Fibroblast of lung (primary cell): ENCODE data around the gene SS18.

ENCODE experiments used
- EZH2 ChIP-seq: IDR thresholded peaks from 2 replicates; pipeline ENCODE4 v1.5.1; 2012; ENCODE audit warnings: low read length, control low read depth, mild to moderate bottlenecking; ENCODE audit errors: missing control alignments
- TF ChIP-seq, protein P1 (sequence below), 2 donors: IDR thresholded peaks in 1 of 2; conservative IDR thresholded peaks in 1 of 2; 1 replicate in 1 of 2; 2 replicates in 1 of 2; pipeline ENCODE4 v1.5.1; 2011 to 2012; ENCODE audit warnings: low read length in 2 of 2, control low read depth in 1 of 2, inconsistent platforms in 1 of 2, low read depth in 1 of 2, mild to moderate bottlenecking in 1 of 2

DNA sequence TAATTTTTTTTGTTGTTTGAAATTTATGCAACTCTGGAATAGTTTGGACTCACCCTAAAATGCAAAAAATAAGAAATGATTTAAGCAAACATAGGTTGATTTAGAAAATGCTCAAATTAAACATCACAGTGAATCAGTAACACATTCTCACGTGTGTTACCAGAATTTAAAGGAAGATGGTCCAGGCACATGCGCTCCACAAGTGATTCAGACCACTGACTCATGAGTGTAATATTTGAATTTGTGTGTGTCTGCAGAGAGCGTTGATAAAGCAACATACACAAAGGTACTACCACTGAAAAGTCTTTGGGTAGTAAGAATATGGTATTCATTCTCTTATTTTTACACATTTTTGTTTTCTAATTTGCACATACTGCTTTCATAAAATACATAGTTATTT is 7.9 kb downstream of the SS18 start:
- TF ChIP-seq, protein P1, sequence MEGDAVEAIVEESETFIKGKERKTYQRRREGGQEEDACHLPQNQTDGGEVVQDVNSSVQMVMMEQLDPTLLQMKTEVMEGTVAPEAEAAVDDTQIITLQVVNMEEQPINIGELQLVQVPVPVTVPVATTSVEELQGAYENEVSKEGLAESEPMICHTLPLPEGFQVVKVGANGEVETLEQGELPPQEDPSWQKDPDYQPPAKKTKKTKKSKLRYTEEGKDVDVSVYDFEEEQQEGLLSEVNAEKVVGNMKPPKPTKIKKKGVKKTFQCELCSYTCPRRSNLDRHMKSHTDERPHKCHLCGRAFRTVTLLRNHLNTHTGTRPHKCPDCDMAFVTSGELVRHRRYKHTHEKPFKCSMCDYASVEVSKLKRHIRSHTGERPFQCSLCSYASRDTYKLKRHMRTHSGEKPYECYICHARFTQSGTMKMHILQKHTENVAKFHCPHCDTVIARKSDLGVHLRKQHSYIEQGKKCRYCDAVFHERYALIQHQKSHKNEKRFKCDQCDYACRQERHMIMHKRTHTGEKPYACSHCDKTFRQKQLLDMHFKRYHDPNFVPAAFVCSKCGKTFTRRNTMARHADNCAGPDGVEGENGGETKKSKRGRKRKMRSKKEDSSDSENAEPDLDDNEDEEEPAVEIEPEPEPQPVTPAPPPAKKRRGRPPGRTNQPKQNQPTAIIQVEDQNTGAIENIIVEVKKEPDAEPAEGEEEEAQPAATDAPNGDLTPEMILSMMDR (conservative IDR thresholded peaks at IDR 0.05 in 1 of 2, IDR thresholded peaks at IDR 0.05 in 1 of 2; ENCODE audit: low read depth in 1 of 2, low read length in 2 of 2): no peak
- TF ChIP-seq EZH2: no peak
